ENCODE results near the gene ARL5A.

GRCh38 chr2:151790689-151791088 lies 37.5 kb downstream of the ARL5A start:
- no peak for TF ChIP-seq CTCF (IDR thresholded peaks at IDR 0.05)
- no peak for TF ChIP-seq POLR2A (IDR thresholded peaks at IDR 0.05)
- no peak for TF ChIP-seq POLR2AphosphoS5 (IDR thresholded peaks at IDR 0.05)

Data from stomach (tissue), 4 donors.